PC-3 (cell line): ENCODE data around the gene HIRA. TPM values are rescaled to one million over a fixed set of nuclear protein-coding genes. Genes with fewer than 3 reads are reported as not detected.

Source experiments
- ATAC-seq: fragments of 200-7000 bp; cut with Tn5 transposase; 2 replicates; pipeline ENCODE4 v1.9.1; 2020; ENCODE audit warnings: mild to moderate bottlenecking, moderate library complexity
- BruUV-seq: library from RNA; stranded (reverse); fragments of 400-500 nt; replicated peaks from 2 replicates; lab custom pipeline; 2021; lab: Mats Ljungman, UMichigan
- CTCF ChIA-PET: fragments of 300-600 bp; sonication (Branson Sonifier 250); formaldehyde crosslinking; loops from one replicate; lab custom pipeline; 2022; ENCODE audit warnings: antibody characterized with exemption; lab: Charles Lee
- POLR2A ChIA-PET: fragments of 300-600 bp; sonication (Branson Sonifier 250); formaldehyde crosslinking; loops from one replicate; lab custom pipeline; 2022; ENCODE audit warnings: antibody characterized with exemption; ENCODE audit not compliant: unreplicated experiment; lab: Charles Lee
- DNase-seq: peaks from one replicate; pipeline ENCODE4 v3.0.0-alpha.2; 2015
- H2AFZ ChIP-seq: fragments of 300-600 bp; sonication (generic); 2 replicates; pipeline ENCODE4 v1.6.0; 2016; ENCODE audit warnings: antibody characterized with exemption, low read length
- H3F3A ChIP-seq: fragments of 300-600 bp; sonication (generic); one replicate; pipeline ENCODE4 v1.6.0; 2017; ENCODE audit warnings: antibody characterized with exemption, low read length, control low read depth, mild to moderate bottlenecking; ENCODE audit not compliant: unreplicated experiment
- H3K27ac ChIP-seq: fragments of 300-600 bp; sonication (generic); 2 replicates; pipeline ENCODE4 v1.5.1; 2016; ENCODE audit warnings: mild to moderate bottlenecking, low read length
- H3K27me3 ChIP-seq: fragments of 300-600 bp; sonication (generic); 2 replicates; pipeline ENCODE4 v1.6.1; 2016; ENCODE audit warnings: low read length, mixed read lengths
- H3K36me3 ChIP-seq: fragments of 300-600 bp; sonication (generic); 2 replicates; pipeline ENCODE4 v1.6.1; 2016; ENCODE audit warnings: low read depth, mixed run types, low read length, mixed read lengths
- H3K4me1 ChIP-seq: fragments of 300-600 bp; sonication (generic); 2 replicates; pipeline ENCODE4 v1.5.1; 2016; ENCODE audit warnings: low read length; ENCODE audit not compliant: insufficient read depth
- H3K4me2 ChIP-seq: fragments of 300-600 bp; sonication (generic); 2 replicates; pipeline ENCODE4 v1.6.0; 2016; ENCODE audit warnings: low read length
- H3K4me3 ChIP-seq: fragments of 300-600 bp; sonication (generic); 2 replicates; pipeline ENCODE4 v1.5.1; 2016; ENCODE audit warnings: mild to moderate bottlenecking, low read length, mixed read lengths
- H3K79me2 ChIP-seq: fragments of 300-600 bp; sonication (generic); 2 replicates; pipeline ENCODE4 v1.6.1; 2017; ENCODE audit warnings: low read length, mixed read lengths
- H3K9ac ChIP-seq: fragments of 300-600 bp; sonication (generic); 2 replicates; pipeline ENCODE4 v1.6.0; 2016; ENCODE audit warnings: mild to moderate bottlenecking, low read length
- H3K9me2 ChIP-seq: fragments of 300-600 bp; sonication (generic); replicated peaks from 2 replicates; pipeline ENCODE4 v1.6.1; 2016; ENCODE audit warnings: mixed run types, low read length, mixed read lengths
- H3K9me3 ChIP-seq: fragments of 300-600 bp; sonication (generic); 2 replicates; pipeline ENCODE4 v1.6.1; 2016; ENCODE audit warnings: low read length, mixed read lengths
- H4K20me1 ChIP-seq: fragments of 300-600 bp; sonication (generic); 2 replicates; pipeline ENCODE4 v1.6.1; 2016; ENCODE audit warnings: low read length, mixed read lengths
- EZH2 ChIP-seq: fragments of 300-600 bp; sonication (generic); IDR thresholded peaks from one replicate; pipeline ENCODE4 v1.6.1; 2017; ENCODE audit warnings: antibody characterized with exemption, mild to moderate bottlenecking, low read length; ENCODE audit not compliant: unreplicated experiment
- EZH2phosphoT487 ChIP-seq: fragments of 300-600 bp; sonication (generic); IDR thresholded peaks from 2 replicates; pipeline ENCODE4 v1.6.1; 2018; ENCODE audit warnings: mild to moderate bottlenecking, antibody characterized with exemption, low read length, borderline replicate concordance
- intact Hi-C: fragments of 100-400 bp; cut with micrococcal nuclease; formaldehyde crosslinking; loops from 2 replicates; pipeline ENCODE4 v1.9.0; 2023
- total RNA-seq: library from RNA; depleted of rRNA; stranded (reverse); fragments of >200 nt; gene quantifications from 2 replicates; pipeline ENCODE4 v1.2.3, GENCODE V29; 2014
- TF ChIP-seq, protein P1 (sequence below): fragments of 300-600 bp; sonication (generic); conservative IDR thresholded peaks from 2 replicates; pipeline ENCODE4 v1.5.1; 2017; ENCODE audit warnings: antibody characterized with exemption, low read depth, mild to moderate bottlenecking, low read length

Gene HIRA
- total RNA-seq, 1 experiment from 2014 or later: 12.4 TPM

DNA sequence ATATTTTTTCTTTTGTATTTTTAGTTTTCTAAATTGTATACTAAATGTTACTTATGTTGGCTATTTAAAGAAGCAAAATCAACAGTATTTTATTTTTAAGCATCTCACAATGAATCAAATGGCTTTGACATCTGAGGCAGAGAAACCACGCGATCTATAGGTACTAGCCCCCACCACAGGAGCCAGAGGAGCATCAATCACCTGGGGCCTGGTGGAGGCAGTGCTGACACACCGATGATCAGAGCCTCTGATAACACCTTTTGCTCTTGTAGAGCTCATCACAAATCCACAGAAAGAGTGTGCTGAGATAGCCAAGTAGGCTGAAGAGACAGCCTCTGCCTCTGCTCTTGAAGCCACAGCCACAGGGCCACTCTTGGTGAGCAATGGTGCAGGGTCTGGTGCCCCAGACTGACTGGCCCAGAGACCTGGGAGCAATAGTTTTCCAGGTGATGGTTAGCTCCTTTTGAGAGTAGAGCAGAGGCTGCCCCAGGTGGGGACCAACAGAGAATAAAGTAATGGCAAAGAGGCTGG, 25.2 kb downstream of the HIRA start:
- no peak overlapping the region for H3K27ac ChIP-seq

DNA sequence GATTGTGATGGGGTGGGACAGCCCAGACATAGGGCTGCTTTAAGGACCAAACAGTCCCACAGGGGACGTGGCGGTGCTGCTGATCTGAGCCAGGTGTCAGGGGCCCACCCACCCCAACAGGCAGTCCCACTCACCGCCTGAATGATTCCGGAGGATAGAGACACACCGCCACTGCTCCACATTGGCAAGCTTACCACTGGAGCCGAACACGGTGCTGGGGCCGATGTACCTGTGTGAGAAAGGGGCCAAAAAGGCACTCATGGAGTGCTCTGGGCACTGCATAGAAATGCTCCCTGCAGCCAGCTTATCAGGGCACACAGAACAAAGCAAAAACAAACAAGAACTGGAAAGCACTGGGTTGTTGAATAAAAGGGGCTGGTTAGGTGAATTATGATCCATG, 25.9 kb downstream of the HIRA start:
- POLR2A ChIA-PET: no interaction called here
- no peak for ATAC-seq
- no peak overlapping the region for H3K9ac ChIP-seq

More for the DNA sequence above, 25.2 kb downstream of the HIRA start:
- Histone ChIP-seq H3K4me2 (no peak overlapping the region), H3F3A (no peaks in the 10 kb centered on the region), H2AFZ (no peak overlapping the region), H3K79me2 (0 out of 2 replicates have a peak, but pooled peaks cover 7% of the 10 kb centered on the region), H3K9me3 (no peaks in the 10 kb centered on the region), H3K4me1 (no peaks in the 10 kb centered on the region), H3K36me3 (peaks cover 20% of the 10 kb centered on the region; the same call in 1 of the 2 replicates), H3K27me3 (no peaks in the 10 kb centered on the region), H3K9ac (no peak overlapping the region), H4K20me1 (0 out of 2 replicates have a peak, but pooled peaks cover under 1% of the 10 kb centered on the region), H3K4me3 (no peak overlapping the region), H3K9me2 (no peaks in the 10 kb centered on the region)
- intact Hi-C loops: no loop called here
- TF ChIP-seq, protein P1, sequence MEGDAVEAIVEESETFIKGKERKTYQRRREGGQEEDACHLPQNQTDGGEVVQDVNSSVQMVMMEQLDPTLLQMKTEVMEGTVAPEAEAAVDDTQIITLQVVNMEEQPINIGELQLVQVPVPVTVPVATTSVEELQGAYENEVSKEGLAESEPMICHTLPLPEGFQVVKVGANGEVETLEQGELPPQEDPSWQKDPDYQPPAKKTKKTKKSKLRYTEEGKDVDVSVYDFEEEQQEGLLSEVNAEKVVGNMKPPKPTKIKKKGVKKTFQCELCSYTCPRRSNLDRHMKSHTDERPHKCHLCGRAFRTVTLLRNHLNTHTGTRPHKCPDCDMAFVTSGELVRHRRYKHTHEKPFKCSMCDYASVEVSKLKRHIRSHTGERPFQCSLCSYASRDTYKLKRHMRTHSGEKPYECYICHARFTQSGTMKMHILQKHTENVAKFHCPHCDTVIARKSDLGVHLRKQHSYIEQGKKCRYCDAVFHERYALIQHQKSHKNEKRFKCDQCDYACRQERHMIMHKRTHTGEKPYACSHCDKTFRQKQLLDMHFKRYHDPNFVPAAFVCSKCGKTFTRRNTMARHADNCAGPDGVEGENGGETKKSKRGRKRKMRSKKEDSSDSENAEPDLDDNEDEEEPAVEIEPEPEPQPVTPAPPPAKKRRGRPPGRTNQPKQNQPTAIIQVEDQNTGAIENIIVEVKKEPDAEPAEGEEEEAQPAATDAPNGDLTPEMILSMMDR: no peak
- TF ChIP-seq EZH2: no peak
- TF ChIP-seq EZH2phosphoT487: no peak
- ATAC-seq (no peak), DNase-seq (no peak)
- no TSS peak for BruUV-seq
- POLR2A ChIA-PET: no interaction called here
- CTCF ChIA-PET: interaction anchor here (0.6 kb wide), 1 partner anchor 221 kb away, joined by 5 read pairs; no protein-coding TSS in a partner anchor

More for the DNA sequence above, 25.9 kb downstream of the HIRA start:
- H3K27ac ChIP-seq: no peak overlapping the region
- H3K4me2 ChIP-seq: no peak overlapping the region
- H3K36me3 ChIP-seq: peaks cover 20% of the 10 kb centered on the region; the same call in 1 of the 2 replicates
- no TSS peak for BruUV-seq
- CTCF ChIA-PET: no interaction called here
- no peak overlapping the region for H2AFZ ChIP-seq
- no peaks in the 10 kb centered on the region for H3K9me3 ChIP-seq
- H3K9me2 ChIP-seq: no peaks in the 10 kb centered on the region
- no peaks in the 10 kb centered on the region for H3K27me3 ChIP-seq
- 0 out of 2 replicates have a peak, but pooled peaks cover under 1% of the 10 kb centered on the region for H3K79me2 ChIP-seq
- no peaks in the 10 kb centered on the region for H4K20me1 ChIP-seq
- H3K4me3 ChIP-seq: no peak overlapping the region
- no peak for DNase-seq
- H3K4me1 ChIP-seq: no peaks in the 10 kb centered on the region
- TF ChIP-seq, protein P1: no peak
- TF ChIP-seq EZH2phosphoT487 (no peak), EZH2 (no peak)
- intact Hi-C loops: no loop called here
- H3F3A ChIP-seq: no peaks in the 10 kb centered on the region
